D721Med (cell line): ENCODE data around the gene PELI3.

Source experiments
- DNase-seq: peaks from one replicate; pipeline ENCODE4 v3.0.0; 2011; ENCODE audit warnings: low spot score; ENCODE audit not compliant: insufficient read length
- FAIRE-seq: peaks from 2 replicates; lab custom pipeline; 2011; peaks lifted over from hg19 to GRCh38; lab: Jason Lieb, UNC
- TF ChIP-seq, protein P1 (sequence below): IDR thresholded peaks from 2 replicates; pipeline ENCODE4 v1.5.1; 2012; ENCODE audit warnings: mild to moderate bottlenecking, control low read depth; ENCODE audit not compliant: insufficient read depth; ENCODE audit errors: missing control alignments

The PELI3 gene

DNA sequence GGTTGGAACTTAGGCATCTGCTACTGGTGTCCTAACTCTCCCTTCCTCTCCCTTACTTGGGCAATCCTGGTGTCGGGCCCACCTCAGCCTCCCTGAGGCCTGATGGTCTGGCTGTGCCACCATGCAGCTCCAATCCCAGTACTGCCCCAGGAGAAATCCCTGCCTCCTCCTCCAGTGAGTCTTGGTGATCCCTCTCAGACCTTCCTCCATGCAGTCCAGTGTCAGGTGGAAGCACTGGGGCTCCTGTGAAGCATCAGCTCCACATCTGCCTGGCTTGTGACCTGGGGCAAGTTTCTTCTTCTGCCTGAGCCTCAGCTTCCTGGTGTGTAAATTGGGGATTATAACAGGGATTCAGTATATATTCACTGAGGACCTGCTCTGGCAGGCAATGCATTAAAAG is 1.8 kb upstream of the PELI3 start:
- FAIRE-seq = no peak
- TF ChIP-seq, protein P1, sequence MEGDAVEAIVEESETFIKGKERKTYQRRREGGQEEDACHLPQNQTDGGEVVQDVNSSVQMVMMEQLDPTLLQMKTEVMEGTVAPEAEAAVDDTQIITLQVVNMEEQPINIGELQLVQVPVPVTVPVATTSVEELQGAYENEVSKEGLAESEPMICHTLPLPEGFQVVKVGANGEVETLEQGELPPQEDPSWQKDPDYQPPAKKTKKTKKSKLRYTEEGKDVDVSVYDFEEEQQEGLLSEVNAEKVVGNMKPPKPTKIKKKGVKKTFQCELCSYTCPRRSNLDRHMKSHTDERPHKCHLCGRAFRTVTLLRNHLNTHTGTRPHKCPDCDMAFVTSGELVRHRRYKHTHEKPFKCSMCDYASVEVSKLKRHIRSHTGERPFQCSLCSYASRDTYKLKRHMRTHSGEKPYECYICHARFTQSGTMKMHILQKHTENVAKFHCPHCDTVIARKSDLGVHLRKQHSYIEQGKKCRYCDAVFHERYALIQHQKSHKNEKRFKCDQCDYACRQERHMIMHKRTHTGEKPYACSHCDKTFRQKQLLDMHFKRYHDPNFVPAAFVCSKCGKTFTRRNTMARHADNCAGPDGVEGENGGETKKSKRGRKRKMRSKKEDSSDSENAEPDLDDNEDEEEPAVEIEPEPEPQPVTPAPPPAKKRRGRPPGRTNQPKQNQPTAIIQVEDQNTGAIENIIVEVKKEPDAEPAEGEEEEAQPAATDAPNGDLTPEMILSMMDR = no peak

DNA sequence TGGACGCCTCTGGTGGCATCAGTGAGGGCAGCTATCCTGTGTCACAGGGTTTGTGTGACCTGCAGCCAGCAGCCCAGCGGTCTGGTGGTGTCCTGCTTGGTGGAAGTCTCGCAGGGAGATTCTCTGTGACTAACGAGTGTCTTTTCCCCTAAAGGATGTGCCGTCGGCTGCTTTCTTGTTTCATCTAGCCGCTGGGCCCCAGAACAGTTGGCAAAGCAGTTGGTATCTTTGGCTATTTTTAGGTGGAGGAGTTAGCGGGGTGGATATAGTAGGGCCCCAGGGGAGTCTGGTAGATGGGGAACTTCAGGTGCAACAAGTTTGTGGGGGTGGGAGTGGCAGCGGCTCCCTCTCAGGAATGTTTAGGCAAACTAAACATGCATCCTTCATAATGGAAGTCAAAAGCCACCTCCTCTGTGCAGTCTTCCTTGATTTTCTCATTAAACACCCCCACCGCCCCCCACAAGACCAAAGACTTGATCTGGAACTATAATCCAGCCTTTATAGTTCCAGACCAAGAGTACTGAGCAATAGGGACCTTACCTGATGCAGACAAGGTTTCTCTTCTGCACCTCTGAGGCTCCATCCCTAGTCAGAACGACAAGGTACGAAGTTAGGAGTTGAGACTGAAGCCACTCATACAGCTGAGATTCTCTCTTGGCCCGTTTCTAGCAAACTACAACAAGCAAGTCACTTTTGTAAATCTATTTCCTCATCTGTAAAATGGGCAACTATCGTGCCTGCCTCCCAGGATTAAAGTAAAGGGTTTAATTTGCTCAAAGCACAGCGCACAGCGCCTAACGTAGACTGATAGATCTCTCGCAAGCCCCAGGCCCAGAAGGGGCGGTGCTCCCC is 1.1 kb upstream of the PELI3 start:
- FAIRE-seq (no peak), DNase-seq (no peak)
- TF ChIP-seq, protein P1 = no peak

More for the DNA sequence above, 1.8 kb upstream of the PELI3 start:
- no peak for DNase-seq

DNA sequence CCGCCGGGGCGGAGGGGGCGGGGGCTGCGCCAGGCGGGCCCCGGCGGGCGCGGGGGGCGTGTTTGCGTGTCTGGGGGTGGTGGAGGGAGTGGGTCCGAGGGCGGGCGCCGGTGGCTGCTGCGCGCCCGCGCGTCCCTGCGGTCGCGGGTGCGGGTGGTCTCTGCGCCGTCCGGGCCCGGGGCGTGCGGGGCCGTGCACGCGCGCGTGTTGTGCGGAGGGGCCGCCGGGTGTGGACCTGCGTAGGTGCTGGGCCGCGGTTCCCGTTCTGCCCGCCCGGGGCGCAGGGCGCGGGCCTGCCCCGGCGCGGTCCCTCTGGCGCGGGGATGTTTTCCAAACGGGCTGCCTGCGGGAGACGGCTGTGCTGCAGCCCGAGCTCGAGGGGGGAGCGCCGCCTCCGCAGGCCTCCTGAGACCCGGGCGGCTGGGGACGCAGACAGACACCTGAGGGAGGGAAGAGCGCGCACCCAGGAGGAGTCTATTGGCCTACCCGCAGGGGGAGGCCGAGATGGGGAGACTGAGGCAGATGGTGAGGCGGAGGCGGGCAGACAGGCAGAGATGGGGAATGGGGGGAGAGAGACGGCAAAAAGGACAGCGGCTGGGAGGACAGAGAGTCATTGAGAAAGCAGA is 442 bp downstream of the PELI3 start:
- TF ChIP-seq, protein P1 = no peak
- DNase-seq = no peak

DNA sequence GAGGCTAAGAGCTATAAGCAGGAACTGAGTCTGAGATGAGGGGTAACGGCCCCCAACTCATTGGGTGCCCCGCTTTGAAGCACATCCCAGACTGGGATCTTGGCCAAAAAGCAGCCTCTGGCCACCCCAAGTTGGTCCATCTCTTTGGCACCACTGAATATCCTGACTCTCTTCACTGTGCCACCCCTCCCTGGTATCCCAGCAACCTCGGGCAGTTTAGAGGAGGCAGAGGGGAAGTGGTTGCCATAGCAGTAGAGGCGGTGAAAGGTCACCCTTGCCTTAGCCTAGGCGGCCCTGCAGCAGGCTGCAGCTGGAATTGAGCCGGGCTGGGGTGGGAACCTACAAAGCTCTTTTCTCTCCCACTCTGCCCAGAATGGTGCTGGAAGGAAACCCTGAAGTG is 1.1 kb downstream of the PELI3 start:
- DNase-seq (no peak), FAIRE-seq (no peak)
- TF ChIP-seq, protein P1 = no peak

More for the DNA sequence above, 442 bp downstream of the PELI3 start:
- FAIRE-seq = no peak

- TF ChIP-seq, protein P1 = no peak
- no peak for DNase-seq
- no peak for FAIRE-seq
Observed at GRCh38 chr11:66468691-66469090, 2.0 kb downstream of the PELI3 start.

DNA sequence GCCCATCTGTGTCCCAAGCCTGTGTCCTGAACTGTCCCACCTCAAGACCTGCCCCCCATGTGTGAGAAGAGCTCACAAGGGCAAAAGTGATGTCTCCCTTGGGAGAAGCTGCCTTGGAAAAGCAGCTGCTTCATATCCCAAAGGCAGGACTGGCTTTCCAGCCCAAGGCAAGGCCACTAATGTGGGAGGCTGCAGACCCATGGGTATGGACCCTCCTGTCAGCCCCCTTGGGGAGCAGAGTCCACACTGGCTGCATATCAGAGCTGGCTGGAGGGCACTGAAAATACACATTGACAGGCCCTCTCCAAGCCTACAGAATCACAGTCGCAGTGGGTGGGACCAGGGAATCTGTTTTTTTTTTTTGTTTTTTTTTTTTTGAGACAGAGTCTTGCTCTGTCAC is 2.7 kb downstream of the PELI3 start:
- no peak for DNase-seq
- FAIRE-seq = no peak
- TF ChIP-seq, protein P1 = no peak

GRCh38 chr11:66470015-66470414 is 3.3 kb downstream of the PELI3 start:
- TF ChIP-seq, protein P1 = no peak

More at GRCh38 chr11:66470015-66470414, 3.3 kb downstream of the PELI3 start:
- FAIRE-seq (no peak), DNase-seq (no peak)
